GM18951 (cell line): ENCODE measurements around the gene UBAC2.

ENCODE experiments used
- POLR2A ChIP-seq: IDR thresholded peaks from 4 replicates; pipeline ENCODE4 v1.6.1; 2011; ENCODE audit warnings: mild to moderate bottlenecking; ENCODE audit not compliant: insufficient read length, insufficient read depth; ENCODE audit errors: extremely low read depth
- in situ Hi-C: fragments of 300-500 bp; cut with MboI; formaldehyde crosslinking; loops from one replicate; pipeline ENCODE4 v1.12.0; 2022; ENCODE audit warnings: low sequenced_read_pairs, mixed read lengths, inconsistent platforms; ENCODE audit not compliant: unreplicated experiment

Gene UBAC2, protein sequence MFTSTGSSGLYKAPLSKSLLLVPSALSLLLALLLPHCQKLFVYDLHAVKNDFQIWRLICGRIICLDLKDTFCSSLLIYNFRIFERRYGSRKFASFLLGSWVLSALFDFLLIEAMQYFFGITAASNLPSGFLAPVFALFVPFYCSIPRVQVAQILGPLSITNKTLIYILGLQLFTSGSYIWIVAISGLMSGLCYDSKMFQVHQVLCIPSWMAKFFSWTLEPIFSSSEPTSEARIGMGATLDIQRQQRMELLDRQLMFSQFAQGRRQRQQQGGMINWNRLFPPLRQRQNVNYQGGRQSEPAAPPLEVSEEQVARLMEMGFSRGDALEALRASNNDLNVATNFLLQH

DNA sequence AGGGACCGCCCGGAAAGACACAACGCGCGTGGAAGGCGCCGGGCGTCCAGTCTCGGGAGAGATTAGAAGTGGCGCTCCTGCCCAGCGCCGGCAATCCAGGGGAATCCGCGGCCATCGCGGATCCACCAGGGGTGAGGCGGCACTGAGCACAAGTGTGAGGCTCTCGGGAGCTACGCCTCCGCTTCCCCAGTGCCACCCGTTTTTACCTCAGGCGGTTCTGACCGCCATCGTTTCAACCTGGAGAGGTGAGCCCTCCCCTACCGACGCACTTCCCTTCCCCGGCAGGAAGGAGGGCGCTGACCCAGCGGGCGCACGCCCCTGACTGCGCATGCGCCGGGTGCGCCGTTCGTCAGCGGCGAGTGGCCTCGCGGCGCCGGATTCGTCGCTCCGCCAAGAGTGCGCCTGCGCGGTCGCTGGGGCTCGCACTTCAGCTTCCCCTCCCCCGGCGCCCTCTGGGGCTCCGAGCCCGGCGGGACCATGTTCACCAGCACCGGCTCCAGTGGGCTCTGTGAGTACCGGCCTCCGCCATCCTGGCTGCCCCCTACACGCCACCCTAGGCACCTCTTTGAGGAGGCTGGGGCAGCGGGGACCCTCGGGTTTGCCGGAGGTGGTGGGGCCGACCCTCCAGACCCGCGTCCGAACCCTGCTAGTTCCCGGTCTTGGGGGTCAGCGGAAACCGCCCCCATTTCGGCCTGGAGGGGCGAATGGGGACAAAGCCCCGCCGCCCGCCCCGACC is at the start of gene UBAC2:
UBAC2 (plus strand) TSS at position 423 of the 736 bp plus-strand sequence; CDS start at position 478, 55 bp downstream.
- in situ Hi-C loops, result no loop called here
- TF ChIP-seq POLR2A, result peak; percentile 93

DNA sequence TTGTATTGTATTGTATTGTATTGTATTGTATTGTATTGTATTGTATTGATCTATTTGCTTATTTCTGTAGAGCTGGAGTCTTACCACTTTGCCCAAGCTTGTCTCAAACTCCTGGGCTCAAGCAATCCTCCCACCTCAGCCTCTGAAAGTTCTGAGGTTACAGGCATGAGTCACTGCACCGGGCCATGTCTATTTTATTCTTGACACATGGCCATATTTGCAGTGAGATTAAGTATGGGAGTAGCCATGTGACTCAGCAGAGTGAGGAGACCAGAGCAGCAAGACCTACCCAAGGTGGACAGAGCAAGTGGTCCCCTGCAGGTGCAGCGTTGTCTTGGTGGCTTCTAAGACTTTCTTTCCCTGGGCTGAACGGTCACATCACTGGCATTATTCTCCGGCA is 49.1 kb upstream of the UBAC2 start:
- in situ Hi-C loops, result no loop called here
- no peak for TF ChIP-seq POLR2A

DNA sequence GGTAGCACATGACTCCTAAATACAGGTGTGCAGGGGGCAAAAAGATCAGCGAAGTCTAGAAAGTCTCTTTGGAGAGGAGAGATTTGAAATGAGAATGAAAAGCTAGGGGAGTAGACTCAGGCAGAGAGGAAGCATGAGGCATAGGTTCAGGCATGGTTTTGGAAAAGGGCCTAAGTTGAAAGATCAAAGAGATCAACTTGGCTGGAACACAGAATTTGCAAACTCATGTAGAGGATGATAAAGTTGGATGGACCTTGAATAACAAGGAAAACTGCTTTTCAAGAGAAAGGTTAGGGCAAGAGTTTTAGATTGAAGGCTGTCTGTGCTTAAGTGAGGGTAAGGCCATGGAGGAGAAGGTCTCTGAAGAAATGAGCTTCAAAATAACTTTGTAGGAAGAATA is 47.4 kb upstream of the UBAC2 start:
- no peak for TF ChIP-seq POLR2A
- in situ Hi-C loops, result no loop called here

DNA sequence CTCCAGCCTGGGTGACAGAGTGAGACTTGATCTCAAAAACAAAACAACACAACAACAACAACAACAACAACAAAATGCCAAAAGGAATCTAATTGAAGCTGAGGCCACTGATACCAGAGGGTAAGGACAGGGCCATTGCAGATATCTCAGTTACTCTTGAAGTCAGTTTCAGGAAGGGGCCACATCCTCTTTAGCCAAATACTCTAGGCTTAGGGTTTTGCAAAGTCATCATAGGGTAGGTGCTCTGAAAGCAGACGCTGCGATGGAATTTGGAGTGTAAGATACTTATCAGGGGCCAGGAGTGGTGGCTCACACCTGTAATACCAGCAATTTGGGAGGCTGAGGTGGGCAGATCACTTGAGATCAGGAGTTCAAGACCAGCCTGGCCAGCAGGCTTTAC is 46.6 kb upstream of the UBAC2 start:
- in situ Hi-C loops, result no loop called here

DNA sequence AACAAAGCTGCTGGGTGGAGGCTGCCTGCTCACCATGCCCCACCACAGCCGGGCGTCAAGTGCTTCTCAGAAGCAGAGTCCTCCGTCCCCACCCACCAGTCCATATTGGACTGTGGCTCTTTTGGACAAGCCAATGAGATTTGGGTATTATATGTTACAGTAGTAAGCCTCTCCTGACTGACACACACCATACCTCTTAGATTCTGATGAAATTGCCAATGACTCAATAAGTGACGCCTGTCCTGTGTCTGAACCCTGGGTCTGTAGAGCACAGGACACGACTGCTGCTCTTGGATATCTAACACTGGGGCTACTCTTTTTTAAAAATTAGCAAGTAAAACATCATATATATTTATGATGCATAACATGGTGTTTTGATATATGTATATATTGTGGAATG is 44.8 kb upstream of the UBAC2 start:
- in situ Hi-C loops, result no loop called here
- no peak for TF ChIP-seq POLR2A

More for the DNA sequence above, 46.6 kb upstream of the UBAC2 start:
- no peak for TF ChIP-seq POLR2A

DNA sequence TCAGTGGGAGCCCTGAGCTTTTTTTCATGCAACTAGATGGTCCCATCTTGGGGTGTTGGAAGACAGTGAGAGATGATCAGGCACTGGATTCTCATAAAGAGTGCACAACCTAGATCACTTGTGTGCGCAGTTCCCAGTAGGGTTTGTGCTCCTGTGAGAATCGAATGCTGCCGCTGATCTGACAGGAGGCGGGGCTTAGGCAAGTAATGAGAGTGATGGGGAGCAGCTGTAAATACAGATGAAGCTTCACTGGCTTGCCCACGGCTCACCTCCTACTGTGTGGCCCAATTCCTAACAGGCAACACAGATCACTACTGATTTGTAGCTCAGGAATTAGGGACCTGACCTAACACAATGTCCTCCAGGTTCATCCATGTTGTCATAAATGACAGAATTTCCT is 43.6 kb upstream of the UBAC2 start:
- in situ Hi-C loops, result no loop called here
- no peak for TF ChIP-seq POLR2A

DNA sequence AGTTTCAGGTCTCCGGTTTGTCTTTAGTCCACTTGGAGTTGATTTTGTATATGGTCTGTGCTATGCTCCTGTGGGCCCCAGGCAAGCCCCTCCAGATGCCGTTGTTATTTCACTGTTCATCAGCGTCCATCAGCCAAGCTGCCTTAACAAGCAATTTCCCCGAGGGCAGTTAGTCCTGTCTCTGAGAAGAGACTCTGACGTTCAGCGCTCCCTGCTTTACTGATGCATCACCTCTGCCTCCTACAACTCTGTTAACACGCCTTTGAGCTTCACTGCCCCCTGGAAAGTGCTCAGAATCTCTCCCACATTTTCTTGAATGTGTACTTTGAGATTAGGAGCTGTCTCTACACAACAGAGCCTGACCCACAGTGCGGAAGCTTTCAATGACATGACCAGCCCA is 41.8 kb upstream of the UBAC2 start:
- no peak for TF ChIP-seq POLR2A
- in situ Hi-C loops, result no loop called here

DNA sequence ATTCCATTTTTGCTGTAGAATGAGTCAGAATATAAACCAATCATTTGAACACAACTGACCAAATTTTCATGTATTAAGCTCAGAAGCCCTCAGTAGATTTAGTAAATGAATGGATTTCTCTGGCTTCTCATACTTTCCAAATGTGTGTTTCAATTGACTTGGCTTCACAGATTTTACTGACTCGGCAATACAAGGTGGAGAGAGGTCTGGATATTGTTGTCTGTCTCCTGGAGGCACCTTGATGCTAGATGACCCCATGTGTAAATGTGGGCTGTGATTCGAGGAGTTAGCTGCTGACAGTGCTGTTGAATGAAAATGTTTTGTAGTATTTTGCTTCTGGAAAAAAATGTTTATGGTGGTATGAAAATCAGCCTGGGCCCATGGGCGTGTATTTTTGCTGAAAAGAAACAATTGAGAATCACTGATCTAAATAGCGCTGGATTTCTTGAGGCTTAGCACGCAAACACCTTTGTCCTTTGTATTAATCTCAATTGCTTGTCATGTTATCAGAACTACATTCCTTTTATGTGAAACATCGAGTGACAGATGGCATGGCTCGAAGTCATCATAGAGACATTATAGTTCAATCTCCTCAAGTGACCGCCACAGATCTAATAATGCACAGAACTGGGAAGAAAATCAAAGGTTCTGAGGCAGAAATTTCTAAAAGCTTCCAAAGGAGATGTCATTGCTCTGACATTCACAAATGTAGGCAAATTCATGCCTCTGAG is 41.2 kb upstream of the UBAC2 start:
- in situ Hi-C loops, result no loop called here
- TF ChIP-seq POLR2A, result no peak

DNA sequence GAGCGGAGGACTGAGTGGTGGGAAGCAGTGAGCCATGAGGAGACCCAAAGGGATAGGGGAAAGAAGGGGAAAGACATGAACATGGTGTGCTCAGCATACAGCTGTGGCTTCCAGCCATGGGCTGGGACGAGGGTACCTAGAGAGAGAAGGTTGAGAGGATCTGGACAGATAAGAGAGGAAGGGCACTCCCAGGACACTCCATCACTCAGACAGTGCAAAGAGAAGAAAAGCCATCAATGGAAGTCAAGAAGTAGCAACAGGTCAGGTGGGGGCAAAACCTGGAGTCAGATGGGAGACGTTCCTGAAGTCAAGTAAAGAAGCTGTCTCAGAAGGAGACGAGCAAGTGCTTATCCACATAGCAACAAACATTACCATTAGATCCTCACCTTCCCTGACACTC is 40.2 kb upstream of the UBAC2 start:
- in situ Hi-C loops, result no loop called here
- no peak for TF ChIP-seq POLR2A

DNA sequence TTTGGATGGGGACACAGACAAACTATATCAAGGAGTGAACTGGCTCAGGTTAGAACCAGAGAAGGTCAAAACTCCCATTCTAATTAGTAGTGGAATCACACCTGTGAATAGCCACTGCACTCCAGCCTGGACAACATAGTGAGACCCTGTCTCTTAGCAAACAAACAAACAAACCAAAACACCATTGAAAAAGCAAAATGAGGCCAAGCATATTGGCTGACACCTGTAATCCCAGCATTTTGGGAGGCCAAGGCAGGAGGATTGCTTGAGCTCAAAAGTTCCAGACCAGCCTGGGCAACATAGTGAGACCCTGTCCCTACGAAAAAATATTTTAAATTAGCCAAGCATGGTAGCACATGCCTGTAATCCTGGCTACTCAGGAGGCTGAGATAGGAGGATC is 39.1 kb upstream of the UBAC2 start:
- in situ Hi-C loops, result no loop called here
- no peak for TF ChIP-seq POLR2A

DNA sequence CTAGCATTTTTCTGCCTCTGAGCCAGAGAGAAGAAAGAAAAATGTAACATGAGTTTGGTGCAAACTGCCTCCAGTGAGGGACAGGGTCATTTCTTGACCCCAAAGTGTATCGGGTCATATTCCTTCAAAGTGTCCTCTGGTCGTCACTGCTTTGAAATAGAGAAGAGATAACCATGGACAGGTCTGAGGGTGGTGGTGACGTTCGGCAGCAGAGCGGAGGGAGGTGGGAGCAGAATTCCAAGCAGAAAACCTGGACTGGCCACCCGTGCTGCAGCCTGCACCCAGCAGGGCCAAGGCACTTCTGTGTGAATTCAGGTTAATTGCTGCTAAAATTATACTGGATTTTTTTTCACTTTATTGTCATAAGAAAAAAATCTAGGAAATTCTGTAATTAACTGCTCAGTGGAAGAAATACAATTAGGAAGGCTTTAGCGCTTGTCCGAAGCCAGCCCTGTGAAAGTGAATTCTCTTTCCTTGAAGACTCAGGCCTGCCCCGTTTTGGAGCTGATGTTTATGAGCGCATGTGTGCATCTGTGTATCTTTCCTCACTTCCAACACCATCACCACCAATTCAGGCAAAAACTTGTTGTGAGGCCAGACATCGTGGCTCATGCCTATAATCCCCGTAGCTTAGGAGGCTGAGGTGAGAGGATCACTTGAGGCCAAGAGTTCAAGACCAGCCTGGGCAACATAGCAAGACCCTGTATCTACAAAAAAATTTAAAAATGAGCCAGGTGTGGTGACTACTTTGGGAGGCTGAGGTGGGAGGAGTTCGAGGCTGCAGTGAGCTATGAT is 37.9 kb upstream of the UBAC2 start:
- no peak for TF ChIP-seq POLR2A
- in situ Hi-C loops, result no loop called here

DNA sequence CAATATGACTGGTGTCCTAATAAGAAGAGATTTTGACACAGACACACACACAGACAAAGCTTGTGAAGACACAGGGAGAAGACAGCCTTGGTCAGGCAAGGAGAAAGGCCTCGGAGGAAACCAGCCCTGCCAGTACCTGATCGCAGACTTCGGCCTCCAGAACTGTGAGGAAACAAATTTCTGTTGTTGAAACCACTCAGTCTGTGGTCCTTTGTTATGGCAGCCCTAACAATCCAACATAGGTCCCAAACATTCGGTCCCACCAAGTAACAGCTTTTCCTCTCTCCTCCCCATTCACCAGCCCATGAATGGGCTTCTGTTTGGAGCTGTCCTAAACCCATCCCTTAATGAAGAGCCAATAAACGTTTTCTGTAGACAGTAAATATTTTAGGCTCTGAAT is 36.4 kb upstream of the UBAC2 start:
- TF ChIP-seq POLR2A, result no peak
- in situ Hi-C loops, result no loop called here
